Mesendoderm (in vitro differentiated cells): ENCODE data around the gene HAVCR2.
"Not testable (repeated sequence)": the region's sequence is repeated elsewhere in the genome, so short reads cannot be mapped to it uniquely, and the experiment has no call there.

ENCODE experiments used
- DNase-seq: peaks from one replicate; pipeline ENCODE4 v3.0.0; 2013
- H2AK5ac ChIP-seq: 2 replicates; pipeline ENCODE4 v1.6.1; 2013; ENCODE audit warnings: low read length, inconsistent platforms
- H2BK120ac ChIP-seq: 2 replicates; pipeline ENCODE4 v1.6.1; 2013; ENCODE audit warnings: low read depth, mild to moderate bottlenecking, low read length, moderate library complexity, mixed read lengths
- H2BK15ac ChIP-seq: replicated peaks from 2 replicates; pipeline ENCODE4 v1.6.1; 2013; ENCODE audit warnings: low read depth, mild to moderate bottlenecking, moderate library complexity
- H2BK5ac ChIP-seq: 2 replicates; pipeline ENCODE4 v1.6.1; 2013; ENCODE audit warnings: low read length, inconsistent platforms
- H3K18ac ChIP-seq: 2 replicates; pipeline ENCODE4 v1.6.1; 2013; ENCODE audit warnings: mild to moderate bottlenecking, low read length, mixed read lengths
- H3K23ac ChIP-seq: one replicate; pipeline ENCODE4 v1.6.1; 2013; ENCODE audit warnings: low read length
- H3K27ac ChIP-seq: 2 replicates; pipeline ENCODE4 v1.5.1; 2013; ENCODE audit warnings: low read depth, mild to moderate bottlenecking, inconsistent platforms, low read length, moderate library complexity
- H3K27me3 ChIP-seq: 2 replicates; pipeline ENCODE4 v1.6.1; 2013; ENCODE audit warnings: low read length, control low read depth, mild to moderate bottlenecking, inconsistent platforms; ENCODE audit not compliant: insufficient read depth, poor library complexity
- H3K36me3 ChIP-seq: 2 replicates; pipeline ENCODE4 v1.6.1; 2013; ENCODE audit warnings: low read length, inconsistent platforms; ENCODE audit not compliant: control insufficient read depth, insufficient read depth
- H3K4ac ChIP-seq: one replicate; pipeline ENCODE4 v1.6.1; 2013; ENCODE audit warnings: low read depth, mild to moderate bottlenecking, low read length, moderate library complexity
- H3K4me1 ChIP-seq: 2 replicates; pipeline ENCODE4 v1.6.1; 2013; ENCODE audit warnings: low read depth, low read length, inconsistent platforms; ENCODE audit not compliant: control insufficient read depth
- H3K4me2 ChIP-seq: 2 replicates; pipeline ENCODE4 v1.6.1; 2013; ENCODE audit warnings: low read length
- H3K4me3 ChIP-seq: 2 replicates; pipeline ENCODE4 v1.5.1; 2013; ENCODE audit warnings: mild to moderate bottlenecking, low read length
- H3K56ac ChIP-seq: one replicate; pipeline ENCODE4 v1.6.1; 2013; ENCODE audit warnings: low read length
- H3K79me1 ChIP-seq: 2 replicates; pipeline ENCODE4 v1.6.1; 2013; ENCODE audit warnings: low read length, inconsistent platforms
- H3K79me2 ChIP-seq: 2 replicates; pipeline ENCODE4 v1.6.1; 2013; ENCODE audit warnings: mild to moderate bottlenecking, low read length; ENCODE audit not compliant: control insufficient read depth, insufficient read depth
- H3K9ac ChIP-seq: 2 replicates; pipeline ENCODE4 v1.6.1; 2013; ENCODE audit warnings: low read length, inconsistent platforms
- H4K5ac ChIP-seq: one replicate; pipeline ENCODE4 v1.6.1; 2013; ENCODE audit warnings: low read length
- H4K8ac ChIP-seq: one replicate; pipeline ENCODE4 v1.6.1; 2013; ENCODE audit warnings: low read depth, mild to moderate bottlenecking, control low read depth, low read length, moderate library complexity
- WGBS: extraction: QIAGEN DNeasy Blood & Tissue Kit; methylation state at CpG from one replicate; pipeline ENCODE4 v1.1.7; 2013; ENCODE audit warnings: low lambda C conversion rate, missing lambda C conversion rate; ENCODE audit not compliant: insufficient coverage; ENCODE audit errors: extremely low coverage; 5-methylcytosine and 5-hydroxymethylcytosine counted together

HAVCR2 gene

GRCh38 chr5:157059093-157059539, 49.7 kb downstream of the HAVCR2 start, which contains the start of gene HAVCR1:
Gene HAVCR1, minus strand, starts transcription at chr5:157059116. Its CDS starts 1,173 bp downstream, at chr5:157057943.
- Histone ChIP-seq H3K79me2 (no peaks in the 10 kb centered on the region), H4K5ac (no peak within 1 kb of the TSS), H3K56ac (no peak within 1 kb of the TSS), H3K4ac (no peak within 1 kb of the TSS), H3K23ac (no peak within 1 kb of the TSS), H3K4me2 (no peak within 1 kb of the TSS), H3K4me3 (no peak within 1 kb of the TSS), H4K8ac (no peak within 1 kb of the TSS), H3K9ac (no peak within 1 kb of the TSS), H3K27me3 (no peaks in the 10 kb centered on the region), H2BK15ac (no peak within 1 kb of the TSS), H3K79me1 (no peaks in the 10 kb centered on the region), H2AK5ac (no peak within 1 kb of the TSS), H3K36me3 (no peaks in the 10 kb centered on the region), H3K4me1 (no peaks in the 10 kb centered on the region), H2BK120ac (no peak within 1 kb of the TSS), H3K27ac (no peak within 1 kb of the TSS), H2BK5ac (no peak within 1 kb of the TSS), H3K18ac (no peak within 1 kb of the TSS)
- no peak for DNase-seq
- WGBS, result no CpG with 5 or more reads among the region's 9 CpGs

GRCh38 chr5:157057459-157058370, 51.1 kb downstream of the HAVCR2 start:
- DNase-seq, result no peak
- Histone ChIP-seq H2AK5ac (no peak overlapping the region), H2BK15ac (no peak overlapping the region), H3K27ac (no peak overlapping the region), H3K79me1 (no peaks in the 10 kb centered on the region), H3K4me1 (no peaks in the 10 kb centered on the region), H3K56ac (no peak overlapping the region), H4K5ac (no peak overlapping the region), H3K27me3 (no peaks in the 10 kb centered on the region), H3K4ac (no peak overlapping the region), H3K4me3 (no peak overlapping the region), H3K36me3 (no peaks in the 10 kb centered on the region), H3K9ac (no peak overlapping the region), H2BK120ac (no peak overlapping the region), H3K4me2 (no peak overlapping the region), H3K18ac (no peak overlapping the region), H4K8ac (no peak overlapping the region), H3K23ac (no peak overlapping the region), H3K79me2 (no peaks in the 10 kb centered on the region), H2BK5ac (no peak overlapping the region)
- WGBS, result 100% methylated on average over 1 of the region's 11 CpGs

GRCh38 chr5:157056848-157057247, 52.0 kb downstream of the HAVCR2 start:
- H2AK5ac ChIP-seq, H3K36me3 ChIP-seq, H3K4me1 ChIP-seq, H3K79me1 ChIP-seq, H3K79me2 ChIP-seq, H3K27ac ChIP-seq, H4K8ac ChIP-seq, H3K18ac ChIP-seq, H2BK5ac ChIP-seq, H3K4me2 ChIP-seq, H2BK120ac ChIP-seq, H3K27me3 ChIP-seq, H3K56ac ChIP-seq, H2BK15ac ChIP-seq, H3K4me3 ChIP-seq, H4K5ac ChIP-seq, DNase-seq, H3K23ac ChIP-seq, H3K4ac ChIP-seq, H3K9ac ChIP-seq: not testable (repeated sequence)
- WGBS, result no CpG with 5 or more reads among the region's 6 CpGs

GRCh38 chr5:157051604-157052245, 57.1 kb downstream of the HAVCR2 start:
- H3K27me3 ChIP-seq, result no peaks in the 10 kb centered on the region
- H3K56ac ChIP-seq, result no peak overlapping the region
- WGBS, result no CpG with 5 or more reads among the region's 7 CpGs
- H2BK15ac ChIP-seq, result no peak overlapping the region
- H2AK5ac ChIP-seq, result no peak overlapping the region
- H3K36me3 ChIP-seq, result no peaks in the 10 kb centered on the region
- no peak for DNase-seq
- no peak overlapping the region for H2BK120ac ChIP-seq
- no peak overlapping the region for H3K4me2 ChIP-seq
- H3K9ac ChIP-seq, result no peak overlapping the region
- H3K79me2 ChIP-seq, result no peaks in the 10 kb centered on the region
- H3K18ac ChIP-seq, result no peak overlapping the region
- no peaks in the 10 kb centered on the region for H3K79me1 ChIP-seq
- no peak overlapping the region for H3K4ac ChIP-seq
- no peak overlapping the region for H3K23ac ChIP-seq
- no peak overlapping the region for H2BK5ac ChIP-seq
- H3K4me1 ChIP-seq, result no peaks in the 10 kb centered on the region
- no peak overlapping the region for H4K8ac ChIP-seq
- no peak overlapping the region for H3K27ac ChIP-seq
- H4K5ac ChIP-seq, result no peak overlapping the region
- H3K4me3 ChIP-seq, result no peak overlapping the region

- Histone ChIP-seq H2BK15ac (peak overlapping the region; percentile 20), H3K4ac (no peak overlapping the region), H4K8ac (no peak overlapping the region), H2AK5ac (no peak overlapping the region), H3K56ac (no peak overlapping the region), H3K36me3 (no peaks in the 10 kb centered on the region), H4K5ac (no peak overlapping the region), H3K4me2 (no peak overlapping the region), H3K4me3 (no peak overlapping the region), H3K18ac (peak overlapping the region; percentile 28), H3K79me1 (no peaks in the 10 kb centered on the region), H3K9ac (no peak overlapping the region), H3K4me1 (no peaks in the 10 kb centered on the region), H3K23ac (no peak overlapping the region), H2BK5ac (no peak overlapping the region), H3K27me3 (no peaks in the 10 kb centered on the region), H2BK120ac (no peak overlapping the region), H3K79me2 (no peaks in the 10 kb centered on the region), H3K27ac (peak overlapping the region; percentile 58)
- WGBS, result no CpG with 5 or more reads among the region's 5 CpGs
- DNase-seq, result no peak
These were observed 58.8 kb downstream of the HAVCR2 start for GRCh38 chr5:157050050-157050449.
